WTC11 (cell line): ENCODE results near the gene PARVB. TPM values are rescaled to one million over a fixed set of nuclear protein-coding genes. Genes with fewer than 3 reads are reported as not detected.

Experiments used
- ATAC-seq: fragments of 200-7000 bp; cut with Tn5 transposase; 2 replicates; pipeline ENCODE4 v1.10.0; 2021; ENCODE audit warnings: mild to moderate bottlenecking, moderate library complexity
- CTCF ChIA-PET: fragments of 300-600 bp; sonication (Branson Sonifier 250); formaldehyde crosslinking; loops from one replicate; lab custom pipeline; 2021; ENCODE audit warnings: antibody characterized with exemption; lab: Charles Lee
- POLR2A ChIA-PET: fragments of 350-600 bp; sonication (Branson Sonifier 250); formaldehyde crosslinking; loops from one replicate; lab custom pipeline; 2021; ENCODE audit warnings: antibody characterized with exemption; lab: Charles Lee
- DNase-seq: peaks from one replicate; pipeline ENCODE4 v3.0.0; 2021; ENCODE audit warnings: low spot score
- H3K27ac Mint-ChIP-seq: 2 replicates; pipeline ENCODE4 v1.8.0; 2021; ENCODE audit warnings: mixed read lengths
- H3K27me3 Mint-ChIP-seq: 2 replicates; pipeline ENCODE4 v1.8.0; 2021; ENCODE audit warnings: low read depth, mild to moderate bottlenecking, moderate library complexity, mixed read lengths
- H3K36me3 Mint-ChIP-seq: 2 replicates; pipeline ENCODE4 v1.8.0; 2021; ENCODE audit warnings: mixed read lengths
- H3K4me1 Mint-ChIP-seq: 2 replicates; pipeline ENCODE4 v1.8.0; 2022; ENCODE audit warnings: mixed read lengths
- H3K4me3 Mint-ChIP-seq: 2 replicates; pipeline ENCODE4 v1.8.0; 2021; ENCODE audit warnings: mild to moderate bottlenecking, moderate library complexity, mixed read lengths
- H3K9me3 Mint-ChIP-seq: 2 replicates; pipeline ENCODE4 v1.8.0; 2021; ENCODE audit warnings: mixed read lengths
- ATF6 ChIP-seq: sonication (generic); formaldehyde crosslinking; IDR thresholded peaks from 2 replicates; pipeline ENCODE4 v1.8.1; 2023; ENCODE audit warnings: mild to moderate bottlenecking, missing genetic modification reagents
- ESRRA ChIP-seq: sonication (generic); formaldehyde crosslinking; IDR thresholded peaks from 2 replicates; pipeline ENCODE4 v1.8.1; 2022; ENCODE audit warnings: mild to moderate bottlenecking, missing genetic modification reagents, borderline replicate concordance
- FOXP1 ChIP-seq: sonication (generic); formaldehyde crosslinking; IDR thresholded peaks from 2 replicates; pipeline ENCODE4 v1.8.0; 2022; ENCODE audit warnings: missing genetic modification reagents, mild to moderate bottlenecking, moderate library complexity, borderline replicate concordance
- GTF2I ChIP-seq: fragments of 250-450 bp; sonication (Bioruptor Pico); conservative IDR thresholded peaks from 2 replicates; pipeline ENCODE4 v1.4.0; 2021; ENCODE audit warnings: mild to moderate bottlenecking
- MYBL2 ChIP-seq: sonication (generic); formaldehyde crosslinking; IDR thresholded peaks from 2 replicates; pipeline ENCODE4 v1.8.1; 2023; ENCODE audit warnings: mild to moderate bottlenecking, moderate library complexity, missing genetic modification reagents
- RELA ChIP-seq: sonication (generic); formaldehyde crosslinking; IDR thresholded peaks from 2 replicates; pipeline ENCODE4 v1.8.1; 2022; ENCODE audit warnings: missing genetic modification reagents, mild to moderate bottlenecking, borderline replicate concordance
- RORB ChIP-seq: fragments of 250-450 bp; sonication (Bioruptor Pico); IDR thresholded peaks from 2 replicates; pipeline ENCODE4 v1.9.0; 2021; ENCODE audit warnings: mild to moderate bottlenecking
- SMAD4 ChIP-seq: sonication (generic); formaldehyde crosslinking; IDR thresholded peaks from 2 replicates; pipeline ENCODE4 v1.8.0; 2022; ENCODE audit warnings: mild to moderate bottlenecking, missing genetic modification reagents
- ZNF121 ChIP-seq: sonication (generic); formaldehyde crosslinking; IDR thresholded peaks from 2 replicates; pipeline ENCODE4 v1.8.0; 2023; ENCODE audit warnings: missing genetic modification reagents
- ZNF138 ChIP-seq: sonication (generic); formaldehyde crosslinking; conservative IDR thresholded peaks from 2 replicates; pipeline ENCODE4 v1.8.1; 2022; ENCODE audit warnings: mild to moderate bottlenecking, moderate library complexity, missing genetic modification reagents
- ZNF263 ChIP-seq: sonication (generic); formaldehyde crosslinking; IDR thresholded peaks from 2 replicates; pipeline ENCODE4 v1.8.1; 2022; ENCODE audit warnings: low read depth, mild to moderate bottlenecking, moderate library complexity, missing genetic modification reagents
- ZNF416 ChIP-seq: fragments of 250-450 bp; sonication (Bioruptor Pico); IDR thresholded peaks from 2 replicates; pipeline ENCODE4 v1.9.0; 2021; ENCODE audit warnings: mild to moderate bottlenecking, inconsistent platforms
- ZNF425 ChIP-seq: fragments of 250-450 bp; sonication (Bioruptor Pico); conservative IDR thresholded peaks from 2 replicates; pipeline ENCODE4 v1.9.0; 2021; ENCODE audit warnings: mild to moderate bottlenecking
- total RNA-seq: library from RNA; stranded (reverse); gene quantifications from 3 replicates; pipeline ENCODE4 v1.2.3, GENCODE V29; 2021
- TF ChIP-seq, protein P1 (sequence below): sonication (generic); formaldehyde crosslinking; IDR thresholded peaks from 2 replicates; pipeline ENCODE4 v1.8.1; 2022; ENCODE audit warnings: mild to moderate bottlenecking, missing genetic modification reagents, moderate library complexity, borderline replicate concordance

PARVB gene
- total RNA-seq, 1 experiment from 2014 or later = 3.3 TPM

- ATAC-seq = no peak
- no peak for DNase-seq
- Mint-ChIP-seq H3K27me3 (no peaks in the 10 kb centered on the region), H3K9me3 (peaks cover 7% of the 10 kb centered on the region; the same call in 1 of the 2 replicates), H3K27ac (no peak overlapping the region), H3K4me1 (peaks cover 24% of the 10 kb centered on the region), H3K36me3 (no peaks in the 10 kb centered on the region; the same call in 1 of the 2 replicates), H3K4me3 (no peak overlapping the region)
- TF ChIP-seq MYBL2 (no peak), ZNF416 (CRISPR knock-in tag) (no peak), ZNF263 (CRISPR knock-in tag) (no peak)
- POLR2A ChIA-PET = no interaction called here
- CTCF ChIA-PET = interaction anchor here (0.7 to 3.3 kb wide), 8 partner anchors 13 to 539 kb away, joined by 4 to 80 read pairs (median 8); no protein-coding TSS in a partner anchor
These were observed 63.0 kb downstream of the PARVB start for GRCh38 chr22:44087089-44087430.

DNA sequence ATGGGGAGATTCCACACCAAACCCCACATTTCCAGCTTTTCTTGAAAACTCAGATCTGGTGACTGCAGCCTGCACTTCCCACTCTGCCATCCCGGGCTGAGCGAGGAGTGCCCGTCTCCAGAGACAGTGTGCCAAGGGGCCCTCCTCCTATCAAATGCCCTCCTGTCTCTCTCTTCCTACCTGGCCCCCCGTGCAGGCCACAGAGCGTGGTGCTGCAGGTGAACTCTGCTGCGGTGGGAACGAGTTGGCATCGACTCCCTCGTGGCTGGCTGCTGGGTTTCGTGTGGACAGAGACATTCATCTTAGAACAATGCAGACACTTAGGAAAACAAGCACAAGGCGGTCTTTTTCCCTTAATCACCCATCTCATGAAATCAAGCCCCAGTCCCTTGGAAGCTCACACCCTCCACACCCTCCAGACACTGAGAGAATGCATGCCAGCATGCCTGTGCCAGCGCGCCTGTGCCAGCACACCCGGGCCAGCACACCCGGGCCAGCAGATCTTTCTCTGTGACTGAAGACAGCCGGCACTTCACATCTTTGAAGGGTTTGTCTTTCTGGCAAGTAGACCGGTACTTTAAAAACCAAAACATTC is 65.0 kb downstream of the PARVB start:
- no peak for ATAC-seq
- H3K4me1 Mint-ChIP-seq = peaks cover 12% of the 10 kb centered on the region
- ChIA-PET CTCF (interaction anchor here (1.5 kb wide), 1 partner anchor 96 kb away, joined by 3 read pairs; no protein-coding TSS in a partner anchor), POLR2A (no interaction called here)
- no peaks in the 10 kb centered on the region for H3K27me3 Mint-ChIP-seq
- no peak for DNase-seq
- H3K27ac Mint-ChIP-seq = peak overlapping the region; percentile 76; the same call in 1 of the 2 replicates
- H3K9me3 Mint-ChIP-seq = peaks cover 5% of the 10 kb centered on the region; the same call in 1 of the 2 replicates
- TF ChIP-seq RELA = no peak
- TF ChIP-seq SMAD4 (CRISPR knock-in tag) = no peak
- TF ChIP-seq ZNF425 (CRISPR knock-in tag) = no peak
- no peak for TF ChIP-seq RORB (CRISPR knock-in tag)
- TF ChIP-seq ATF6 (CRISPR knock-in tag) = no peak
- TF ChIP-seq ZNF138 (CRISPR knock-in tag) = no peak
- TF ChIP-seq, protein P1, sequence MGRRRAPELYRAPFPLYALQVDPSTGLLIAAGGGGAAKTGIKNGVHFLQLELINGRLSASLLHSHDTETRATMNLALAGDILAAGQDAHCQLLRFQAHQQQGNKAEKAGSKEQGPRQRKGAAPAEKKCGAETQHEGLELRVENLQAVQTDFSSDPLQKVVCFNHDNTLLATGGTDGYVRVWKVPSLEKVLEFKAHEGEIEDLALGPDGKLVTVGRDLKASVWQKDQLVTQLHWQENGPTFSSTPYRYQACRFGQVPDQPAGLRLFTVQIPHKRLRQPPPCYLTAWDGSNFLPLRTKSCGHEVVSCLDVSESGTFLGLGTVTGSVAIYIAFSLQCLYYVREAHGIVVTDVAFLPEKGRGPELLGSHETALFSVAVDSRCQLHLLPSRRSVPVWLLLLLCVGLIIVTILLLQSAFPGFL (CRISPR knock-in tag) = no peak
- no peak for TF ChIP-seq GTF2I
- no peak for TF ChIP-seq ESRRA (CRISPR knock-in tag)
- TF ChIP-seq, all 79 proteins: peak for 0
- no peaks in the 10 kb centered on the region; the same call in 1 of the 2 replicates for H3K36me3 Mint-ChIP-seq
- H3K4me3 Mint-ChIP-seq = no peak overlapping the region

DNA sequence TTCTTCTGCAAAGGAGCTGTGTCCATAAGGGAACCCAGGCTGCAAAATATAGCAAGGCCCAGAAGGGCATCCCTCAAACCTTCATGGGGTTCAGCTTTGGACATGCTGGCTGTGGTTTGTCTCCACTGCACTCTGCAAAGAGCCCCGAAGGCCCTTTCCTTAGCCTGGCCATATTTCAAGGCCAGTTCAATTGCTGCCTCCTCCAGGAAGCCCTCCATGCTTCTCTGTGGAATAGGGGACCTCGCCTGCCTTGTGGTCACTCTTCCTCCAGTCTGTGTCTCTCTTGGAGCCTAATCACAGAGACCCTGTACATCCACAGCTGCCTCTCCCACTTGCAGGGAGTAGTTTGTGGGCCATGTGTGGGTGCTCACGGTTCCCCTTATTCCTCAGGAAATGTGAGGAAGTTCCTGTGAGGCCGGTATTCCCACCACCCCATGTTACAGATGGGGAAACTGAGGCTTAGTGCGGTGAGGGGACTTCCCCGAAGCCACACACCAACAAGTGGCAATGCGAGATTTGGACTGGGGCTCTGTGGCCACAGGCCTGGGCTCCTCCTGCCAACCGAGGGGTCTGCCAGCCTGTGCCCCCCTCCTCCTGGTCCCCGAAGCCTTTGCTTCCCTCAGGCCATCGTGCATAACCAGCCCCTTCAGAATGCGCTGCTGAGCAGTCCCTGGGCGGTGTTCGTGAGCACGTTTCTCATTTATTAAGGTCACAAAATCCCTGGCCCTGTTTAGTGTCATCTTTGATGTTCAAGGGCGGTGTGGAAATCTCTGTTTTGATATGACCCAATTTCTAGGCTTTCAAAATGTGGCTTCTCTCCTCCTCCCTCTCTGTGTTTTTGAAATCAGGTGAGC is 65.8 kb downstream of the PARVB start:
- POLR2A ChIA-PET = no interaction called here

More for the DNA sequence above, 65.8 kb downstream of the PARVB start:
- H3K4me1 Mint-ChIP-seq = peaks cover 16% of the 10 kb centered on the region
- H3K4me3 Mint-ChIP-seq = no peak overlapping the region
- no peak overlapping the region for H3K27ac Mint-ChIP-seq
- no peaks in the 10 kb centered on the region for H3K9me3 Mint-ChIP-seq
- ATAC-seq (no peak), DNase-seq (no peak)
- no peak for TF ChIP-seq FOXP1 (CRISPR knock-in tag)
- no peak for TF ChIP-seq ZNF416 (CRISPR knock-in tag)
- TF ChIP-seq ZNF121 (CRISPR knock-in tag) = no peak
- TF ChIP-seq, all 79 proteins: peak for 0
- Mint-ChIP-seq H3K36me3 (no peaks in the 10 kb centered on the region; the same call in 1 of the 2 replicates), H3K27me3 (no peaks in the 10 kb centered on the region)
- CTCF ChIA-PET = interaction anchor here (1.5 kb wide), 1 partner anchor 97 kb away, joined by 3 read pairs; no protein-coding TSS in a partner anchor
